Measurements from ENCODE around the gene KLHL7. TPM values are rescaled to one million over a fixed set of nuclear protein-coding genes. Genes with fewer than 3 reads are reported as not detected.

Gene KLHL7
- polyA plus RNA-seq, 2 of the 4 experiments (the other 2 are of a cell fraction): 23.3 to 45.4 TPM

DNA sequence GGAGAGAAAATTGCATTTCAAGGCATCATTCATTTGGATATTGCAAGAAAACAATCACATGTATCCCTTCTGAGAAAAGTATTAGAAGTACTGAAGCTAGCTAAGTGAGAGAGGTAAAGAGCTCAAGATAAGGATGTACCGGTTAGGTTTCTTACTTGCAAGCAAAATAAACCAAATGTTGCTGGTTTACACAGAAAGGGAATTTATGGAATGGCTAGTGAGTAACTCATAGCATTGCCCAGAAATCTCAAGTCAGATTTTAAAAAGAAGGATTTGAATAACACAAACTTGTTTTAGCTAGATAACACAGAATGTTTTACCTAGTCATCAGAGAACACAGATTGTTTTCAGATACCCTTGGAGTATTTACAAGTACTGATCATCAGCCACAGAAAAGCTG lies 30.6 kb downstream of the KLHL7 start:
- WGBS (ENCODE audit: missing lambda C conversion rate): 94% methylated on average over 1 of the region's 1 CpG
- Histone ChIP-seq H3K27ac (no peak overlapping the region), H3K4me3 (no peak overlapping the region), H3K4me1 (no peaks in the 10 kb centered on the region), H3K9me3 (no peaks in the 10 kb centered on the region), H3K4me2 (no peak overlapping the region)
- no peak for ATAC-seq
- ChIA-PET CTCF (no interaction called here), POLR2A (no interaction called here)
- FAIRE-seq: peak; percentile 18
- DNase-seq (ENCODE audit: low read depth in 1 of 2, low spot score in 1 of 2): no peak
- no peak for TF ChIP-seq BHLHE40 (IDR thresholded peaks at IDR 0.05; ENCODE audit: low read depth, low read length)
- TF ChIP-seq, protein P1, sequence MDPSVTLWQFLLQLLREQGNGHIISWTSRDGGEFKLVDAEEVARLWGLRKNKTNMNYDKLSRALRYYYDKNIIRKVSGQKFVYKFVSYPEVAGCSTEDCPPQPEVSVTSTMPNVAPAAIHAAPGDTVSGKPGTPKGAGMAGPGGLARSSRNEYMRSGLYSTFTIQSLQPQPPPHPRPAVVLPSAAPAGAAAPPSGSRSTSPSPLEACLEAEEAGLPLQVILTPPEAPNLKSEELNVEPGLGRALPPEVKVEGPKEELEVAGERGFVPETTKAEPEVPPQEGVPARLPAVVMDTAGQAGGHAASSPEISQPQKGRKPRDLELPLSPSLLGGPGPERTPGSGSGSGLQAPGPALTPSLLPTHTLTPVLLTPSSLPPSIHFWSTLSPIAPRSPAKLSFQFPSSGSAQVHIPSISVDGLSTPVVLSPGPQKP (IDR thresholded peaks at IDR 0.05; ENCODE audit: low read depth, low read length): no peak
- no peak for TF ChIP-seq HOXB5 (CRISPR knock-in tag; IDR thresholded peaks at IDR 0.05)
- TF ChIP-seq PHF8 (IDR thresholded peaks at IDR 0.05; ENCODE audit: borderline replicate concordance, low read depth): no peak
- TF ChIP-seq HEYL (CRISPR knock-in tag; IDR thresholded peaks at IDR 0.05): no peak
- TF ChIP-seq ZFP36 (IDR thresholded peaks at IDR 0.05; ENCODE audit: borderline replicate concordance, partially characterized antibody): no peak
- TF ChIP-seq ZSCAN20 (CRISPR knock-in tag; IDR thresholded peaks at IDR 0.05): no peak
- no peak for TF ChIP-seq RARB (CRISPR knock-in tag; IDR thresholded peaks at IDR 0.05)
- no peak for TF ChIP-seq CEBPB (IDR thresholded peaks at IDR 0.05)
- TF ChIP-seq, protein P2, sequence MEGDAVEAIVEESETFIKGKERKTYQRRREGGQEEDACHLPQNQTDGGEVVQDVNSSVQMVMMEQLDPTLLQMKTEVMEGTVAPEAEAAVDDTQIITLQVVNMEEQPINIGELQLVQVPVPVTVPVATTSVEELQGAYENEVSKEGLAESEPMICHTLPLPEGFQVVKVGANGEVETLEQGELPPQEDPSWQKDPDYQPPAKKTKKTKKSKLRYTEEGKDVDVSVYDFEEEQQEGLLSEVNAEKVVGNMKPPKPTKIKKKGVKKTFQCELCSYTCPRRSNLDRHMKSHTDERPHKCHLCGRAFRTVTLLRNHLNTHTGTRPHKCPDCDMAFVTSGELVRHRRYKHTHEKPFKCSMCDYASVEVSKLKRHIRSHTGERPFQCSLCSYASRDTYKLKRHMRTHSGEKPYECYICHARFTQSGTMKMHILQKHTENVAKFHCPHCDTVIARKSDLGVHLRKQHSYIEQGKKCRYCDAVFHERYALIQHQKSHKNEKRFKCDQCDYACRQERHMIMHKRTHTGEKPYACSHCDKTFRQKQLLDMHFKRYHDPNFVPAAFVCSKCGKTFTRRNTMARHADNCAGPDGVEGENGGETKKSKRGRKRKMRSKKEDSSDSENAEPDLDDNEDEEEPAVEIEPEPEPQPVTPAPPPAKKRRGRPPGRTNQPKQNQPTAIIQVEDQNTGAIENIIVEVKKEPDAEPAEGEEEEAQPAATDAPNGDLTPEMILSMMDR (IDR thresholded peaks at IDR 0.05): no peak

DNA sequence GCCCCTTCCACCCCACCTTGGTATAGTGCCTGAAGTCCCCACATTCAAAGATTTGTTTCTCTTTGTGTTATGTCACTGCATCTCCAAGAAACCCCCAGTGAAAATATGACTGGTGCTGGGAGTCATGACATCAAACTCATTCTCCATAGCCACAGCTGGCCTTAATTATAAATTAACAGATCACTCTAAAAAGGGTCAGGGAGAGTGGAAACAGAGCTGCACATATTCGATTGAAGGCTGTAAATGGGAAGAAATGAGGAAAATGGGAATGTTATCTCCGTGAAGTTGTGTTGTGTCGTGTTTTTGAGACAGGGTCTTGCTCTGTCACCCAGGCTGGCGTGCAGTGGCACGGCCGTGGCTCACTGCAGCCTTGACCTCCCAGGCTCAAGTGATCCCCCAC lies 52.1 kb downstream of the KLHL7 start:
- H3K27ac ChIP-seq: no peak overlapping the region
- ATAC-seq (no peak), FAIRE-seq (no peak), DNase-seq (ENCODE audit: low read depth in 1 of 2, low spot score in 1 of 2) (no peak)
- H3K4me2 ChIP-seq: no peak overlapping the region
- no peaks in the 10 kb centered on the region for H3K9me3 ChIP-seq
- TF ChIP-seq CBX2 (IDR thresholded peaks at IDR 0.05; ENCODE audit: borderline replicate concordance, low read depth) (no peak), MYC (IDR thresholded peaks at IDR 0.05; ENCODE audit: borderline replicate concordance, low read length) (no peak), NPAS2 (CRISPR knock-in tag; IDR thresholded peaks at IDR 0.05; ENCODE audit: borderline replicate concordance) (no peak), MAZ (IDR thresholded peaks at IDR 0.05; ENCODE audit: borderline replicate concordance, low read depth, low read length) (no peak), HOXB13 (CRISPR knock-in tag; IDR thresholded peaks at IDR 0.05; ENCODE audit: low read depth) (no peak), ZSCAN20 (CRISPR knock-in tag; IDR thresholded peaks at IDR 0.05) (no peak), FOSL2 (IDR thresholded peaks at IDR 0.05) (no peak), FOSL2 (CRISPR knock-in tag; IDR thresholded peaks at IDR 0.05) (no peak), NR3C1 (IDR thresholded peaks at IDR 0.05) (no peak), HOXA7 (CRISPR knock-in tag; IDR thresholded peaks at IDR 0.05) (no peak), BHLHE40 (IDR thresholded peaks at IDR 0.05; ENCODE audit: low read depth, low read length) (no peak), JUNB (IDR thresholded peaks at IDR 0.05) (no peak)
- ChIA-PET POLR2A (no interaction called here), CTCF (interaction anchor here (1.3 to 1.4 kb wide), 2 partner anchors 18 to 102 kb away, joined by 4 read pairs; no protein-coding TSS in a partner anchor)
- H3K4me3 ChIP-seq: no peak overlapping the region
- no peaks in the 10 kb centered on the region for H3K4me1 ChIP-seq
- 61% methylated on average over 6 of the region's 6 CpGs for WGBS (ENCODE audit: missing lambda C conversion rate)

DNA sequence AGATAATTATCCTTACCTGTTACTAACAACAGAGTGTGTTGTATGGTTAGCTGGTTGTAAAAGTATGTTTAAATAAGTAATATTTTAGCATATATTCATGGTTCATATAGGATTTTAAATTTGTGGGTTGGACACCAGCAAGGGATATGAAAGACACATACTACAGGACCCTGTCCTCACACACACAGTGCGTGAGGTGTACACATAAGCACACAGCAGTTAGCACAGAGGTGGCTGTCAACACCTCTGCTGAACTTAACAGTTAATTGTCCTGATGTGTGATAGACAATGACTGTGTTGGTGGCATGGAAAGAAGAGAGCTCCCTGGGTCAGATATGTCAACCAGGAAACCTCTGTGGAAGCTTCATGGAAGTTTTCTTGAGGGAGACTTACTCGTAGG lies 53.0 kb downstream of the KLHL7 start:
- H3K4me1 ChIP-seq: no peaks in the 10 kb centered on the region
- no peak overlapping the region for H3K4me2 ChIP-seq
- WGBS (ENCODE audit: missing lambda C conversion rate): 86% methylated on average over 2 of the region's 2 CpGs
- ChIA-PET CTCF (interaction anchor here (1.4 kb wide), 1 partner anchor 17 kb away, joined by 4 read pairs; no protein-coding TSS in a partner anchor), POLR2A (no interaction called here)
- H3K4me3 ChIP-seq: no peak overlapping the region
- no peak for FAIRE-seq
- no peak overlapping the region for H3K27ac ChIP-seq
- DNase-seq (ENCODE audit: low read depth in 1 of 2, low spot score in 1 of 2): no peak
- TF ChIP-seq SMC3 (IDR thresholded peaks at IDR 0.05) (no peak), HOXB5 (CRISPR knock-in tag; IDR thresholded peaks at IDR 0.05) (no peak)
- H3K9me3 ChIP-seq: no peaks in the 10 kb centered on the region
- no peak for ATAC-seq
